Measurements from ENCODE around the gene NRL. TPM values are rescaled to one million over a fixed set of nuclear protein-coding genes. Genes with fewer than 3 reads are reported as not detected.

The NRL gene
- total RNA-seq, 1 experiment from 2014 or later: 2.5 TPM

GRCh38 chr14:24098927-24099813 is 15.6 kb downstream of the NRL start:
- Histone ChIP-seq H3K18ac (ENCODE audit: insufficient read length, low read depth, low read length) (no peak overlapping the region), H2AFZ (ENCODE audit: low read length) (no peak overlapping the region), H2AK5ac (ENCODE audit: insufficient read length, low read length) (no peak overlapping the region), H3T11ph (ENCODE audit: low read length) (no peak overlapping the region), H4K20me1 (ENCODE audit: control insufficient read depth, insufficient read depth, insufficient read length) (no peaks in the 10 kb centered on the region), H3K9ac (ENCODE audit: extremely low read depth, insufficient read length, low read length) (no peak overlapping the region), H3K27ac (ENCODE audit: insufficient read length, low read depth, low read length) (no peak overlapping the region), H3K4me1 (ENCODE audit: insufficient read depth, low read length) (no peaks in the 10 kb centered on the region), H4K8ac (replicated peaks; ENCODE audit: insufficient read length, low read depth, low read length) (no peak overlapping the region), H3K23me2 (ENCODE audit: insufficient read length, low read depth, low read length, poor library complexity, severe bottlenecking) (peaks cover 6% of the 10 kb centered on the region), H3K14ac (ENCODE audit: insufficient read depth, low read length) (no peak overlapping the region), H2BK15ac (ENCODE audit: low read depth, low read length) (no peak overlapping the region), H3K23ac (ENCODE audit: insufficient read length, low read depth, low read length) (no peak overlapping the region), H3K79me1 (ENCODE audit: insufficient read depth, low read depth, low read length, poor library complexity, severe bottlenecking) (no peaks in the 10 kb centered on the region), H4K5ac (ENCODE audit: insufficient read length, low read depth, low read length) (no peak overlapping the region), H3K27me3 (ENCODE audit: insufficient read depth, low read length) (no peaks in the 10 kb centered on the region), H3K4ac (ENCODE audit: low read depth, low read length) (no peak overlapping the region), H3K9me3 (ENCODE audit: control insufficient read depth, low read depth, low read length) (no peaks in the 10 kb centered on the region), H2BK120ac (ENCODE audit: low read depth, low read length, poor library complexity, severe bottlenecking) (no peak overlapping the region), H4K91ac (ENCODE audit: insufficient read length, low read depth, low read length) (no peak overlapping the region), H3K79me2 (ENCODE audit: insufficient read depth, low read length) (no peaks in the 10 kb centered on the region; the same call in 1 of the 2 replicates), H2BK5ac (ENCODE audit: insufficient read length, low read length) (no peak overlapping the region), H2BK12ac (ENCODE audit: insufficient read length, low read depth, low read length) (no peak overlapping the region), H2BK20ac (ENCODE audit: low read depth, low read length, poor library complexity, severe bottlenecking) (no peak overlapping the region), H3K56ac (ENCODE audit: insufficient read length, low read depth, low read length) (no peak overlapping the region), H3K4me2 (ENCODE audit: insufficient read depth, insufficient read length, low read length) (no peak overlapping the region)
- Mint-ChIP-seq H3K4me1 (peaks cover 10 to 16% of the 10 kb centered on the region in 2 experiments), H3K9me3 (peaks cover 10 to 13% of the 10 kb centered on the region in 2 experiments), H3K27me3 (ENCODE audit: low read depth) (no peaks in the 10 kb centered on the region; the same call in 1 of the 2 replicates), H3K4me3 (no peak overlapping the region; a peak in 1 of 5 replicates), H3K36me3 (ENCODE audit: insufficient read depth in 1 of 3, low read depth in 3 of 3) (peaks cover 63 to 80% (median 68%) of the 10 kb centered on the region in 3 experiments), H3K27ac (no peak overlapping the region; a peak in 1 of 7 replicates)
- no CpG with 5 or more reads among the region's 17 CpGs for WGBS (ENCODE audit: extremely low coverage, insufficient read length, low lambda C conversion rate)
- DNase-seq: no peak
- TF ChIP-seq CTCF (conservative IDR thresholded peaks at IDR 0.05): no peak

Data from H9 (cell line).